Glomerular visceral epithelial cell (primary cell): ENCODE data around the gene AFG1L.
"Not testable (repeated sequence)": the region's sequence is repeated elsewhere in the genome, so short reads cannot be mapped to it uniquely, and the experiment has no call there.

Experiments used
- DNase-seq: peaks from one replicate; pipeline ENCODE4 v3.0.0-alpha.2; 2016; ENCODE audit errors: extremely low spot score

The AFG1L gene

DNA sequence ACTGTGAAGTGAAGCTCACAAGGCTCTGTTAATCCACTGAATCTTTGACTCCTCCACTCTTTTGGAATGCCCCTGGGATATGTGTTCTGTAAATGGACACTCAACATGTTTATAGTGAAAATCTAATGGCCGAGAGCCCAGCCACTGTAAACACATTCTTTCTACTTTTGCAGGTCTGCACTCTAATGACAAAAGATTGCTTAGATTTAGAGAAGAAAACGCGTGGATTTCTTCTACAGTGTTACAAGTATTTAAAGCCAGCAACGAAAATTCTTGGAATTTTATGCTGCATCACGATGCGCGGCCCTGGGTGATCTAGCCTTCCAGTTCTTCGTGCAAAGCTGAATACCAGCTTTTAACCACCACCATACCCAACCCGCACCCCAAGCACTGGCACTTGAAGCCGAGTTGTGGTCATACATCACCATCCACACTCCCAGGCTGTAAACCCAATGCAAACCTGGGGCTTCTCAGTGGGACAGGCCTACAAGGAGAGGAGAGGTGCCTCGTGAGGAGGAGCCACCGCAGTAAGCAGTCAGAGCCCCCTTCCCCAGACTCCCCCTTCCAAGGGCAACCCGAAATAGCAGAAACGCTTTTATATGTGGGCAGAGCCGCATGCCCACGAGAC lies 262.1 kb downstream of the AFG1L start:
- no peak for DNase-seq

DNA sequence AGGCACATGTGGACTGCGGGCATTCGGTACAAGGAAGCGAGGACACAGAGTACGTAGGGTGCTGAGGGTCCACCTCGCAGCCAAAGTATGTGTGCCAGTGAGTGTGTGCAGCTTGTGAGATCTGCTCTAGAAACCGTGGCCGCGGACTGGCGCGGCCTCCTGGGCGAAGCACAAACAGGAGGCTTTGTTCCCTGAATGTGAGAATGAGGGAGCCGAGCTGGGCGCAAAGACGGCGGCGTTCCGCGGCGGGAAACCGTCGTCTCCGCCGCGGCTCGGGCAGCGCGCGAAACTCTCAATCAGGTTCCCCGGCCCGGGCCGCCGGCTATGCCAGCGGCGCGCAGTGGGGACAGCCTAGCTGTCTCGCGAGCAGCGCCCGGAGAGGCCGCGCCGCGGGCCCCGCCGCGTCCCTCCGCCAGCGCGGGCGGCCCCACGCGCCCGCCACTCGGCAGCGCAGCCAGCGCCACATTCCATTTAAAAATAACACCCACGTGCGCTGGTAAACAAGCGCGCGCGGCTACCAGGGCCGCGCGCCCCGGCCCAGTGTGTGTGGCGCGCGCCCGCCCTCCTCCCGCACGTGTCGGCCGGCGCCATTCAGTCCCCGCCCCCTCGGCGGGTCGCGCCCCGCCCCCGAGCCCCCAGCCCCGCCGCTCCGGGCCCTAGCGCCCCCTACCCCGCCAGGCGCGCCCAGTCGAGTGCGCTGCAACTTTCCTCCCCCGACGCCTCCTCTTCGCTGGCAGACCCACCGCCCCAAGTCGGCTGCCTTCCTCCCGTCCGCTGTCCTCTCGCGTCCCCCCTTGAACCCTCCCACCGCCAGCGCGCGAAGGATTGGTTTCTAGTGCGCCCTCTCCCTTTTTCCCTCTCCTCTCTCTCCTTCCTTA lies 262.9 kb downstream of the AFG1L start:
- peak; percentile 75 for DNase-seq

DNA sequence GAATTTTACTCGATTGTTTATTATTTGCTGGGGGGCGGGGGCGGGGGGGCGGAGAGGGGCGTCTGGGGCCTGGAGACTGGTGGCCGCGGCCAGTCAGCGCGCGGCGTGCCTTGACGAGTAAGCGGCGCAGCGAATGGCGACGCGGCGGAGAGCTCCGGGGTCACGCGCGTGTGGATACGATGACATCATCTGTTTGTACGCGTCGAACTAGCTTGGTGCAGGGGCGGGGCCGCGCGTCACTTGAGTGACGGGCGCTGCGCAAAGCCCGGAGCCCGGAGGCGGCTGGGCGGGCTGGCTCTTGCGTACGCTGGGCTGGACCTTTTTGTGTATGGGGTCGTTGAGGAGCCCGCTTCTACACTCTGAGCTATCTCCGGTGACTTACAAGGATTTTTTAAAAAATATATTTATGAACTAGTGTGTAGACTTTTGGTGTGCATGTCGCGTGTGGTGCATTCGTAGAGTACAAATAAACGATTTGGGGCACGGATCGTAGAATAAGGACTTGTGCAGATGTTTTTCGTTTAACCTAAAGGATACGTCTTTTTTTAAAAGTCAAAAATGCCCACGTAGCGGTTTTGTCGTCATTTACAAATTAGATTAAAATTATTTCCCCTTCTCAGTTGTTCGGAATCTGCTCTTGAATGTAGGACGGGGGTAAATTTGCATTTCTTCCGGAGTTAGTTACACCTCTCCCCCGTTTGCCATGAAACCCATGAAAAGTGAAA lies 263.7 kb downstream of the AFG1L start:
- peak; percentile 99 for DNase-seq

DNA sequence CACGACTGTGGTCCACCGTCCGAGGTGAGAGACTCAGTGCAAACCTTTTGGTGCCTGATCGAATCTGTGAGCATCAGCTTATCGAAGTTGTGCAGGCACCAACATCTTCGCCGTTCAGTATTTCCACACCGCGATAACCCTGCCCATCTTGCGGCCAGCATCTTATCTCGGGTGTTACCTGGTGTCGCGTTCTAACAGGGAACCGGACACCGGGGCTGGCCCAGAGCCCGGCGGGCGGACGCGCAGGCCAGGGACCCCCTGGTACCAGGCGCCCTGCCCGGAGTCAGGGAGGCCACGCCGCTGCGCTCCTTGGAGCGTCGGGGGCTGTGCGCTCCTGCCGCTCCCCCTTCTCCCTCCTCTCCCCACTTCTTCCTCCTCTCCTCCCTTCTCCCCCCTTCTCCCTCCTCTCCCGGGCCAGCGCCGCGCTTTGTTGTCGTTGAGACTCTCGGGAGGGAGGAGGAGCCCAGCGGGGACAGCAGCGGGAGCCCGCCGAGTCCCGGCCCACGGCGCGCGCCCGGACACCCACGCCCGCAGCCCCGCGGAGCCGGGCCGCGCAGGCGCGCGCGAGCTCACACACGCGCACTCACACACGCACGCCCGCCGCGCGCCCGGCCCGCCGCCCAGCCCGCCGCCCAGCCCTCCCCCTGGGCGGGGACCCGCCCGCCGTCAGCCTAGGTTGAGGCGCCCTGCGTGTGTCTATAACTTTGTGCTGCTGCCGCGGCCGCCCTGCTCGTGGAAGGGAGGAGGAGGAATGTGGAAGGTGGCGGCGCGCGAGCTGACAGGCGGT lies 264.4 kb downstream of the AFG1L start:
- peak; percentile 93 for DNase-seq

DNA sequence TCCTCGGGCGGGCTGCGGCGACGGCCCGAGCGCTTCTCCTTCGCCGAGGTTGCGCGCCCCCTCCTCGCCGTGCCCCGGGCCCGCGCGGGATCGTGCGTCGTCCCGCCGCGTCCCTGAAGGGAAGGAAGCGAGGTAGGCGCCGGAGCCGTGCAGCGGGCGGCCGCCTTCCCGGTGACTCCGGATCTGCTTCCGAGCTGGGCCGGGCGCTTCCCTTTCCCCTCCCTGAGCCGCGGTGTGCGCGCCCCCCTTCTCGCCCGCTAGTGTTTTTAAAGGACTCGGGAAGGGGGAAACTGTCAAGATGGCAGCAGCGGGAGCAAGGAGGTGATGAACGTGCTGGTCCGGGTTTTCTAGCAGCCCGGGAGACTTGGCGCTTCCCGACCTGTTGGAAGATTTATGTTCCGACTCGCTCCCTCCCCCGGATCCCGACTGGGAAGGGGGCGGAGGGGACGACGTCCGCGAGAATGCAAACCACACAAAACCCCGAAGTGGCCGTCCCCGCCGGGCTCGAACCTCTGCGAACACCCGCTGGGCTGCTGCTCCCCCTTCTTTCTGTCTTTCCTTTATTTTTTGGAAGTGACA lies 265.1 kb downstream of the AFG1L start:
- peak; percentile 78 for DNase-seq

DNA sequence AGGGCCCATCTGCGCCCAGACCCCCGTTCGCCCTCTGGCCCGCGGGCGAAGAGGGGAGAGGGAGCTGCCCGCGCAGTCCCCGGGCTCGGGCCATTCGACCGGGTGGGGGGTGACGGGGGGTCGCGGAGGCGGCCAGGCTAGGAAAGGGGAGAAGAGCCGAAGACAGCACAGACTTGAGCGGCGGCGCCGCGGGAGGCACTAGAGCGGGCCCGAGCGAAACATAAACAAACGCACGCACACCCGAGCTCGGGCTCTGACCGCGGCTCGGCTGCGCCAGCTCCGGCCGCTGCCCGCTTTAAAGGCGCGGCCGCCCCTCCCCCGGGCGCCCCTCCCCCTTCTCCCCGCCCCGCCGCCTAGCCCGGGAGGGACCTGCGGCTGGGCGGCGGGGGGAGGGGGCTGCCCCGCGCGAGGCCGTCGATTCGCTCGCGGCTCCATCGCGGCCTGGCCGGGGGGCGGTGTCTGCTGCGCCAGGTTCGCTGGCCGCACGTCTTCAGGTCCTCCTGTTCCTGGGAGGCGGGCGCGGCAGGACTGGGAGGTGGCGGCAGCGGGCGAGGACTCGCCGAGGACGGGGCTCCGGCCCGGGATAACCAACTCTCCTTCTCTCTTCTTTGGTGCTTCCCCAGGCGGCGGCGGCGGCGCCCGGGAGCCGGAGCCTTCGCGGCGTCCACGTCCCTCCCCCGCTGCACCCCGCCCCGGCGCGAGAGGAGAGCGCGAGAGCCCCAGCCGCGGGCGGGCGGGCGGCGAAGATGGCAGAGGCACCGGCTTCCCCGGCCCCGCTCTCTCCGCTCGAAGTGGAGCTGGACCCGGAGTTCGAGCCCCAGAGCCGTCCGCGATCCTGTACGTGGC lies 265.8 kb downstream of the AFG1L start, which contains the start of gene FOXO3:
Gene FOXO3, plus strand, starts transcription at position 455 of the 846 bp plus-strand sequence. Its CDS starts 292 bp downstream, at position 747.
- DNase-seq: peak; percentile 97

DNA sequence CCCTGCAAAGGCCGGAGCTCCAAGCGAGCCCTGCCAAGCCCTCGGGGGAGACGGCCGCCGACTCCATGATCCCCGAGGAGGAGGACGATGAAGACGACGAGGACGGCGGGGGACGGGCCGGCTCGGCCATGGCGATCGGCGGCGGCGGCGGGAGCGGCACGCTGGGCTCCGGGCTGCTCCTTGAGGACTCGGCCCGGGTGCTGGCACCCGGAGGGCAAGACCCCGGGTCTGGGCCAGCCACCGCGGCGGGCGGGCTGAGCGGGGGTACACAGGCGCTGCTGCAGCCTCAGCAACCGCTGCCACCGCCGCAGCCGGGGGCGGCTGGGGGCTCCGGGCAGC lies 266.4 kb downstream of the AFG1L start:
- not testable (repeated sequence) for DNase-seq

DNA sequence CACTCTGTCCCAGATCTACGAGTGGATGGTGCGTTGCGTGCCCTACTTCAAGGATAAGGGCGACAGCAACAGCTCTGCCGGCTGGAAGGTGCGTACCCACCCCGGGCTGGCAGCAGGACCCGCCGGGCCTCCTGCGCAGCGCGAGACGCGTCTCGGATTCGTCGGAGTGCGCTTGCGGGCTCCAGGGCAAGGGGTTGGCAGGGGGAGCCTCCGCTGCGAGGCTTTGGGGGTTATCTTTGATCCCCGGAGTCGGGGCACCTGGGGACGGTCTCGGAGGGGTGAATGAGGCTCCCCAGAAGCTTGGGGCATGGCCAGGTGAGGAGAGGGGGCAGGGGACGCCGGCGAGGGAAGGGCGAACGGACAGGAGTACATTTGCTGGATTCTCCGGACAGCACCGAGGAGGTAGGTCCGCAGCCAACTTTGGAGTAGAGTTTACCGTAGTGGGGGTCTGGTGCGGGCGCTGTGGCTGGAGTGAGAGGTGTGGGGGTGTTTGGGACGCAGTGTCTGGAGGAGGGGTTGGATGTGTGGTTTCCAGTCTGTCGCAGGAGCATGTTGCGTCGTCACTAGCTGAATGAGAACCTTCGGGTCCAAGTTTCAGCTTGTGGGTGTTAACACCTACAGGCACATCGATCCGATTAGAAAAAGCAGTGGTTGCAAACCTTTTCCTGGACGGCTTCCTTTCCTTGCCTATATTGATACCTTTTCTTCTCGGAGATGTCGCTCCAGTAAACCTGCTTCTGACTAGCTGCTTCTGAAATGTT lies 267.1 kb downstream of the AFG1L start:
- peak; percentile 41 for DNase-seq

DNA sequence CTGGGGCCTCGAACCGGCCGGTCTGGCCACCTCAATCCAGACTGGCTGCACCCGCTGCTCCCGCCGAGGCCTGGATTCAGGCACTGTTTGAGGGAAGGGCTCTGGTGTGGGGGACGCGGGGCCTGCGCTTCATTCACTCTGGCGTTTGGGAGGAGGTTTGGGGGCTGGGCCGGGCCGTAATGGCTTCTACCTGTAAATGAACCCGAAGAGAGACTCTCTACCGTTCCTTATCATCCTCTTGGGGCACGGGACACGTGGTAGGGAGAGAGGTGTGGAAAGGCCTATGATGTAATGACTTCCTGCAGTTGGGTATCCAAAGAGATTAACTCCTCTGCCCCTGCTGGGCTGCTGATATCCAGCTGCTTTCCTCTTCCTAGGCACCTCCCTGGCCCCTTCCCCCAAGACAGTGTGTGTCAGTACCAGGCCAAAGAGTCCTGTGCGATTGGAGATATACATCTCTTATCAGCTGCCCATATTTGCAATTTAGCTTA lies 267.7 kb downstream of the AFG1L start:
- DNase-seq: peak; percentile 86

DNA sequence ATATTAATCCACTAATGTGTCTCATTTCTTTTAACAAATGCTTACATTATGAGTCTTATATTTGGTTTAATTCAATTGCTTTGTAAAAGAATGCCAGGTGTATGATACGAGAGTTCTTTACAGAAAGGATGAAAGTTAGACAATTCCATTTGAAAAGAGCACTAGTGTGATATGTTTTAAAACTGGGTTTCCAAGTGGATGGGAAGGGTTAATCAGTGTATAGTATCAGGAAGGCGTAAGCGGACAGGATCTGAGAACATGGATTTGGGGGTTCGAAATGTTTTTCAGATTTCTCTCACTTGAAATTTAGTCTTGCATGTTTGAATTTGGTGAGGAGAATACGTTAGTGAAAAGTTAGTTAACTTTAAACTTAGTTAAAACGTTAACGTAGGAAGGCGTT lies 268.4 kb downstream of the AFG1L start:
- DNase-seq: no peak

DNA sequence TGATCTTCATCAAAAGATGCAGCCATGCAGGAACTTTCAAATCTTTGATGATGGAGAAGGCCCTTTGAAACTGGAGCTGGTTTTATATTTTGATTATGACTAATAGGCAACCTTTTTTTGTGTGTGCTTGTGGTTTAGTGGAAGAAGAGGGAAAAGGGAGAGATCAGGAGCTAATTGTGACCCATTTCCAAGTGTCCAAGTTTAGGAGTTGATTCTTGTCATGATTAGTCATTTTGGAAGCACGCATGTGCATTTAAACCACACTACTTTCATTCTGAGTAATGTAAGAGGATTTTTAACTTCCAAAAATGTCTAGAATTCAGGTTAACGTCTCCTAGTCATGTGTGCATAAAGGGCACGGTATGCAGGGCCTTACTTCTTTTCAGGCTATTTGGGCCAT lies 269.3 kb downstream of the AFG1L start:
- peak; percentile 89 for DNase-seq

DNA sequence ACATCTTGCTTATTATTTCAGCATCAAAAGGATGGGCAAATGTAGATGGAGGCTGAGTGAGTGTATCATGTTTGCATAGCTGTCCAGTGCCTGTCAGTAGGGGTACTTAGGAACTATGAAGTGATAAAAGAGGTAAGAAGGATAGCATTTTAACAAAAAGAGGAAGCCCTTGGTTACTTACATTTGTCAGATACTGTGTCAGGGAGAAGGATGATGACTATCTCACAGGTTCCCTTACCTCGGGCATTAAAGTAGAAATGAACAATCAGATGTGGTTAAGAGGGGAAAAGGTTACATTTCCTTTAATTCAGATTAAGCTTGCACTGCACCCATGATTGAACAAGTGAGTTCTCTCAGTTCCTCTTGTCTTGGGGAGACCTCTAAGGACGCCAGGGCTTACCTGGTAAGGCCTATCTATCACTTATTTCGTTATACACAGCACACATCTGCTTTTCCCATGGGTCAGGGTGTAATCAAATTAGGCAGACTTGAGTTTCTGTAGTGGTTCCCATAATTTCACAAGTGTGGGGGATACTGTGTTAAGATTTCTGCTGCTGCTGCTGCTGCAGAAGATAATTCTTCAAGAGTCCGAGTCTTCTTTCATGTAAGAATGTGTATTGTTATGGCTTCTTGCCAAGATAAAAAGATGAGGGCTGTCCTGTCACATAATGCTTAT lies 270.4 kb downstream of the AFG1L start:
- no peak for DNase-seq

DNA sequence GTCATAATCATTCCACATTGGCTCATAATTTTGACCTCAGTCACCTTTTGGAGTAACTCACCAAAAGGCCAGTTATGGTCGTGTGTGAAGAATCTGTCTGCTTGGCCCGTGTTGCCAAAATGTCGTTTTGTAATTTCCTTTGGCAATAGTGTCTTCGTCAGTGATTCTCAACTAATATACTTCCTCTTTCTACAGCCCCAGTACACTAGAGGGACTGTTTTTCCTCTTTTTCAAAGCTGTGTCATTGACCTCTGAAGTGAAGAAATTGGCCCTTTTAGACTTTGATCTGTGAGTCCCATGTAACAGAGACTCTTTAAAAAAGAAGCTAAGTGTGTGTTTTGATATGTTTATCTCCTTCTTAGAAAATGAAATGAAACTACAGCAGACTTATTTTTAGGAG lies 271.0 kb downstream of the AFG1L start:
- no peak for DNase-seq

DNA sequence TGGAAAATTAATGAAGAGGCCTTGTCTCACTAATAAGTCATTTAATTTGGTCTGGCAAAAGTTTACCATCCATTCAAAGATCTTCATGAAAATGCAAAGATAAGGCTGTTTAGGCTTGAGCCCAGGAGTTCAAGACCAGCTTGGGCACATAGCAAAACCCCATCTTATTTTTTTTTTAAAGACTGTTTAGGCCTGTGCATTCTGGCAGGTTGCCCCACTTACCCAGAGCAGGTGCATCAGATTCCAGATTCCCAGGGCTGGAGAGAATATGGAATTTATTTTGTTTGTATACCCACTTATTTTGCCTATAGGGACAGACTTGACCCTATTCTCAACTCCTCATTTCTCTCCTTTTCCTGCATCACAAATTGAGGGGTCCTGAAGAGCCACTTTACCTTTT lies 271.6 kb downstream of the AFG1L start:
- DNase-seq: no peak

DNA sequence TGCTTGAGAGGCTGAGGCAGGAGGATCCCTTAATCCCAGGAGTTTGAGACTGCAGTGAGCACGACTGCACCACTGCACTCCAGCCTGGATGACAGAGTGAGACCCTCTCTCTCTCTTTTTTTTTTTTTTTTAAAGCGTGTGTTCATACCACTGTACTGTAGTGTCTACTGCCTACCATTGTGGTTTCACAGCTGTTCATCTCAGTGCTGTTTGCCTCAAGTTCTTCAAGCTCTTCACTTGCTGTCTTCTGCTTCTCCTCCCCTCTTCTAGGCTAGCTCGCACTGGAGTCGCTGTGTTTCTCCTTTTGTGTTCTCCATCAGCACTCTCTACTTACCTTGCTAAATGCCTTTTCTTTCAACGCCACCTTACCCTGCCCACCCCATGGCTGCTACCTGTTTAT lies 273.2 kb downstream of the AFG1L start:
- no peak for DNase-seq

DNA sequence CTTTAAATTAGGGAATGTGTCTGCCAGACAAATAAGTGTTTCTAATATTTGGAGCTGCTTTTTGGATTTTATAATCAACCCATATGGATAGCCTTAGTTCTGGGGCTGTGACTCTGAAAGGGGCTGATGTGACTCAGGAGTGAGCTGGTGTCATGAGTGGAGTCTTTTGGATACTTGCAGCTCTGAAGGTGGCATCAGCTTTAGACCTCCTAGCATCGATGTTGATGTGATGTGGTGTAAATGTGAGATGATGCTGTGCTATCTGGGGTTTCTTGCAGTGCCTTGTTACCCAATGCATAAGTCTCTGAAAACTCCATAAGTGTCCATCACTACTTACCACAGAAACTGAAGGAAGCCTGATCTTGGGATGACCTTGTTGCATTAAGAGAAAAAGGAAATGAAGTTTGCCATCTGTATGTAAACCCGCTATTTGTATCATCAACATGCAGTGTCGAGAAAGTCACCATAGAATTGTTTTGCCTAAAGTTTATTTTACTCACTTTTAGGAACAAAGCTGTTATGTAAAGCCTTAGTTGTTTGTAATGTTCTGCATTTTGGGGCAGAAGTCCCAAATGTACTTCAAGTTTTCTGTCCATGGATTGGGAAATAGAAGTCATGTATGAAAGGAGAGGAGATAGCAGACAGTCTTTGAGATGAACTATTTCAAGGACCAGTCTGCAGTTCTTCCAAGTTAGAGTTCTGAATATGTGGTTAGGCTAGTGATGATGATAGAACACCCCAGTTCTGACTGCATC lies 273.9 kb downstream of the AFG1L start:
- no peak for DNase-seq

DNA sequence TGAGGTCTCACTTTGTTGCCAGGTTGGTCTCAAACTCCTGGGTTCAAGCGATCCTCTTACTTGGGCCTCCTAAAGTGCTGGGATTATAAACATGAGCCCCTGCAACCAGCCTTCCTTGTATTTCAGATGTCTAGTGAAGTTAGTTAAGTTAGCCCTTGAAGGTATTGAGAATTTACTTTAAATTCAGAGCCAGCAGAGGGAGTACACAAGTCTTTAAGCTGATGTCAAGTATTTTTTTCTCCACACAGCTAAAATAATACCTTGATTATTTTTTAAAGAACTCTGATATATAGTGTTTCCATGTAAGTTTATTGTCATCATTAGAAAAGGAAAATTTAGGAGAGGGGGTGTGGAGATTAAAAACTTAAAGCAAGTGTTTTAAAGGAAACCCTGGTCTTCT lies 275.7 kb downstream of the AFG1L start:
- DNase-seq: no peak

DNA sequence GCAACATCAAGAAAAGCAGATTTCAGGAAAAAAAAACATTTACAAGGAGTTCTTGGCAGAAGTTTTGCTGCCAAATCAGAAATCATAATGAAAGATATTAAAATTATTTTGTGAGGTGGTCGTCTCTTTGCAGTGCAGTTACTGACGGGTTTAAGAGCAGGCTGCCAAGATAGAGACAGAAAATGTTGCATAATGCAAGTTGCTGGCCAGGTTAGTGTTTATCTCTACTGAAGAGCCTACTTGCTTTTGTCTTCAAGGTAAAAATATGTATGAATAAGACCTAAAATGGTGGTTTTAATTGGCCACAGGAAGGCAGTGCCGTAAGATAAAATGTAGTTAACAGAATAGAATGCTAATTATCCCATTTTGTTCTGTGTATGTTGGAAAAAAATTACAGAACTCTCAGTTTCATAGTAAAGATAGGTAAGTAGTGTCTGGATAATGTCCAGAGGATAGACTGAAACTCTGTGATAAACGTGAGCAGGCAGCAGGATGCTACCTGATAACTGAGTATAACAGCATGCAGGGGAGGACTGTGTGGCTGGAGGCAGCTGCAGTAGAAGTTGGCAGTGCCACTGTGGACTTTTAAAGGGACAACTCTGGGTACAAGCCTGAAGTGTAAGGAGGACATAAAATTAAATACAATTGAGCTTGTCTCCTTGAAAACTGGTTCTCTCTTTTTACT lies 279.7 kb downstream of the AFG1L start:
- no peak for DNase-seq
